NCI-H2107 treated with DMSO at 0.1 percent for 48 hours (cell line): ENCODE measurements around the gene TRIP12.
"Not testable (repeated sequence)": the region's sequence is repeated elsewhere in the genome, so short reads cannot be mapped to it uniquely, and the experiment has no call there.

Experiments used
- DNase-seq: peaks from one replicate; lab custom pipeline; 2025; ENCODE audit not compliant: unreplicated experiment; lab: John Stamatoyannopoulos, UW

TRIP12 gene

GRCh38 chr2:229921892-229922448 is at the start of gene TRIP12:
TSS of gene TRIP12 (minus strand) at chr2:229922009. CDS start at chr2:229880079, 41,930 bp downstream.
- DNase-seq, result peak; percentile 72

GRCh38 chr2:229971298-229971790 is 49.5 kb upstream of the TRIP12 start:
- DNase-seq, result no peak

- DNase-seq, result no peak
Observed at GRCh38 chr2:229970406-229970805, 48.6 kb upstream of the TRIP12 start.

- DNase-seq, result no peak
Observed at GRCh38 chr2:229969921-229970320, 48.1 kb upstream of the TRIP12 start.

GRCh38 chr2:229963596-229963995 is 41.8 kb upstream of the TRIP12 start:
- DNase-seq, result not testable (repeated sequence)

GRCh38 chr2:229956491-229956890 is 34.7 kb upstream of the TRIP12 start:
- DNase-seq, result no peak

GRCh38 chr2:229955663-229956062 is 33.9 kb upstream of the TRIP12 start:
- DNase-seq, result no peak

- no peak for DNase-seq
Observed at GRCh38 chr2:229952256-229952835, 30.5 kb upstream of the TRIP12 start.

GRCh38 chr2:229947544-229947943 is 25.7 kb upstream of the TRIP12 start:
- DNase-seq, result no peak

- no peak for DNase-seq
Observed at GRCh38 chr2:229945975-229946374, 24.2 kb upstream of the TRIP12 start.

GRCh38 chr2:229943770-229944449 is 22.1 kb upstream of the TRIP12 start:
- no peak for DNase-seq

GRCh38 chr2:229943171-229943570 is 21.4 kb upstream of the TRIP12 start:
- no peak for DNase-seq

- no peak for DNase-seq
Observed at GRCh38 chr2:229942671-229943070, 20.9 kb upstream of the TRIP12 start.

- DNase-seq, result no peak
Observed at GRCh38 chr2:229937537-229937936, 15.7 kb upstream of the TRIP12 start.

- no peak for DNase-seq
Observed at GRCh38 chr2:229931241-229931640, 9.4 kb upstream of the TRIP12 start.

GRCh38 chr2:229930656-229931055 is 8.8 kb upstream of the TRIP12 start:
- peak; percentile 40 for DNase-seq

- DNase-seq, result no peak
Observed at GRCh38 chr2:229927817-229928321, 6.1 kb upstream of the TRIP12 start.

GRCh38 chr2:229925201-229925600 is 3.4 kb upstream of the TRIP12 start:
- no peak for DNase-seq

- not testable (repeated sequence) for DNase-seq
Observed at GRCh38 chr2:229924541-229924940, 2.7 kb upstream of the TRIP12 start.

- DNase-seq, result peak; percentile 63
Observed at GRCh38 chr2:229922449-229923386, 909 bp upstream of the TRIP12 start, which contains the start of gene FBXO36. TSS of gene FBXO36 (plus strand) at chr2:229922503. CDS start at chr2:229922514, 11 bp downstream.
